CD4-positive, alpha-beta T cell treated with Interleukin-12 subunit alpha and Interleukin-12 subunit beta, for 1 hour (primary cell): Measurements from ENCODE around the gene TAB3.
"Not testable (repeated sequence)": the region's sequence is repeated elsewhere in the genome, so short reads cannot be mapped to it uniquely, and the experiment has no call there.

Source experiments
- DNase-seq: peaks from one replicate; pipeline ENCODE4 v3.0.0-alpha.2; 2020

The TAB3 gene

GRCh38 chrX:30806187-30806728 is 82.8 kb downstream of the TAB3 start:
- no peak for DNase-seq

- no peak for DNase-seq
These were observed 84.6 kb downstream of the TAB3 start for GRCh38 chrX:30804462-30804861.

- DNase-seq = no peak
These were observed 88.2 kb downstream of the TAB3 start for GRCh38 chrX:30800901-30801300.

GRCh38 chrX:30799327-30799726 is 89.7 kb downstream of the TAB3 start:
- no peak for DNase-seq

GRCh38 chrX:30798810-30799209 is 90.2 kb downstream of the TAB3 start:
- no peak for DNase-seq

GRCh38 chrX:30797301-30797700 is 91.8 kb downstream of the TAB3 start:
- DNase-seq = not testable (repeated sequence)

- DNase-seq = no peak
These were observed 92.8 kb downstream of the TAB3 start for GRCh38 chrX:30795981-30796958.

- DNase-seq = no peak
These were observed 94.6 kb downstream of the TAB3 start for GRCh38 chrX:30794497-30794896.

GRCh38 chrX:30793767-30794103 is 95.3 kb downstream of the TAB3 start:
- no peak for DNase-seq

GRCh38 chrX:30793075-30793766 is 95.8 kb downstream of the TAB3 start:
- no peak for DNase-seq

GRCh38 chrX:30791296-30792278 is 97.5 kb downstream of the TAB3 start:
- DNase-seq = no peak

- no peak for DNase-seq
These were observed 102.0 kb downstream of the TAB3 start for GRCh38 chrX:30787012-30787411.

- DNase-seq = no peak
These were observed 102.7 kb downstream of the TAB3 start for GRCh38 chrX:30786374-30786773.

GRCh38 chrX:30781711-30782444 is 107.2 kb downstream of the TAB3 start:
- no peak for DNase-seq

GRCh38 chrX:30779453-30780030 is 109.5 kb downstream of the TAB3 start:
- DNase-seq = no peak

- no peak for DNase-seq
These were observed 111.5 kb downstream of the TAB3 start for GRCh38 chrX:30777575-30777974.
